OCI-LY7 (cell line): ENCODE data around the gene FHOD3. TPM values are rescaled to one million over a fixed set of nuclear protein-coding genes. Genes with fewer than 3 reads are reported as not detected.

Source experiments
- BruUV-seq: library from RNA; stranded (reverse); fragments of 400-500 nt; replicated peaks from 2 replicates; lab custom pipeline; 2021; lab: Mats Ljungman, UMichigan
- CTCF ChIA-PET: fragments of 300-600 bp; sonication (Branson Sonifier 250); formaldehyde crosslinking; loops from one replicate; lab custom pipeline; 2022; ENCODE audit warnings: antibody characterized with exemption; ENCODE audit not compliant: unreplicated experiment; lab: Charles Lee
- POLR2A ChIA-PET: fragments of 300-600 bp; sonication (Branson Sonifier 250); formaldehyde crosslinking; loops from one replicate; lab custom pipeline; 2022; ENCODE audit warnings: antibody characterized with exemption; lab: Charles Lee
- DNase-seq: peaks from one replicate; pipeline ENCODE4 v3.0.0-alpha.2; 2015; ENCODE audit warnings: low spot score
- H2AFZ ChIP-seq: fragments of 200-600 bp; sonication (generic), shearing (Covaris generic); 2 replicates; pipeline ENCODE4 v1.6.1; 2014; ENCODE audit warnings: mild to moderate bottlenecking, antibody characterized with exemption, low read length, moderate library complexity
- H3K27ac ChIP-seq: fragments of 200-600 bp; sonication (generic); 2 replicates; pipeline ENCODE4 v1.5.1; 2014; ENCODE audit warnings: mixed run types, low read depth, mild to moderate bottlenecking, moderate library complexity, low read length, inconsistent platforms; ENCODE audit not compliant: poor library complexity, severe bottlenecking
- H3K36me3 ChIP-seq: fragments of 200-600 bp; sonication (generic); 2 replicates; pipeline ENCODE4 v1.6.1; 2014; ENCODE audit warnings: mild to moderate bottlenecking, antibody characterized with exemption, low read length, moderate library complexity, mixed read lengths; ENCODE audit not compliant: insufficient read depth
- H3K4me1 ChIP-seq: fragments of 200-600 bp; sonication (generic); 2 replicates; pipeline ENCODE4 v1.5.1; 2014; ENCODE audit warnings: mild to moderate bottlenecking, low read length; ENCODE audit not compliant: insufficient read depth, poor library complexity, severe bottlenecking
- H3K4me2 ChIP-seq: fragments of 200-600 bp; sonication (generic); 2 replicates; pipeline ENCODE4 v1.6.1; 2014; ENCODE audit warnings: mild to moderate bottlenecking, low read length
- H3K4me3 ChIP-seq: fragments of 200-600 bp; sonication (generic); 2 replicates; pipeline ENCODE4 v1.5.1; 2014; ENCODE audit warnings: mild to moderate bottlenecking, low read depth, low read length; ENCODE audit not compliant: poor library complexity, severe bottlenecking
- H3K79me2 ChIP-seq: fragments of 200-600 bp; sonication (generic); 2 replicates; pipeline ENCODE4 v1.6.1; 2016; ENCODE audit warnings: low read depth, mild to moderate bottlenecking, low read length, moderate library complexity, mixed read lengths; ENCODE audit not compliant: insufficient read depth
- H3K9me2 ChIP-seq: fragments of 200-600 bp; sonication (generic); 2 replicates; pipeline ENCODE4 v1.6.1; 2016; ENCODE audit warnings: mild to moderate bottlenecking, low read length, mixed read lengths; ENCODE audit not compliant: insufficient read depth
- H3K9me3 ChIP-seq: fragments of 200-600 bp; sonication (generic); 2 replicates; pipeline ENCODE4 v1.6.1; 2014; ENCODE audit warnings: mild to moderate bottlenecking, mixed run types, low read length, mixed read lengths
- H4K20me1 ChIP-seq: fragments of 200-600 bp; sonication (generic); 2 replicates; pipeline ENCODE4 v1.6.1; 2014; ENCODE audit warnings: mild to moderate bottlenecking, antibody characterized with exemption, low read length, moderate library complexity, mixed read lengths; ENCODE audit not compliant: insufficient read depth
- EZH2phosphoT487 ChIP-seq: fragments of 200-600 bp; sonication (generic); IDR thresholded peaks from 2 replicates; pipeline ENCODE4 v1.6.1; 2018; ENCODE audit warnings: low read depth, borderline replicate concordance, mild to moderate bottlenecking, mixed run types, antibody characterized with exemption, low read length, moderate library complexity, mixed read lengths
- intact Hi-C: fragments of 100-400 bp; cut with micrococcal nuclease; formaldehyde crosslinking; loops from one replicate; pipeline ENCODE4 v1.10.0; 2022; ENCODE audit not compliant: unreplicated experiment
- total RNA-seq, 2 experiments: library from RNA; depleted of rRNA in 1 of 2; stranded (reverse); fragments of >200 nt in 1 of 2; shearing (Covaris generic) in 1 of 2; gene quantifications; 2 replicates each; pipeline ENCODE4 v1.2.3, GENCODE V29; 2014 to 2022
- TF ChIP-seq, protein P1 (sequence below): fragments of 200-600 bp; sonication (generic); conservative IDR thresholded peaks from 2 replicates; pipeline ENCODE4 v1.5.1; 2014; ENCODE audit warnings: mild to moderate bottlenecking, antibody characterized with exemption, low read length, moderate library complexity, mixed read lengths

Gene FHOD3
- total RNA-seq, 2 experiments from 2014 or later: 0.06 to 2.4 TPM

DNA sequence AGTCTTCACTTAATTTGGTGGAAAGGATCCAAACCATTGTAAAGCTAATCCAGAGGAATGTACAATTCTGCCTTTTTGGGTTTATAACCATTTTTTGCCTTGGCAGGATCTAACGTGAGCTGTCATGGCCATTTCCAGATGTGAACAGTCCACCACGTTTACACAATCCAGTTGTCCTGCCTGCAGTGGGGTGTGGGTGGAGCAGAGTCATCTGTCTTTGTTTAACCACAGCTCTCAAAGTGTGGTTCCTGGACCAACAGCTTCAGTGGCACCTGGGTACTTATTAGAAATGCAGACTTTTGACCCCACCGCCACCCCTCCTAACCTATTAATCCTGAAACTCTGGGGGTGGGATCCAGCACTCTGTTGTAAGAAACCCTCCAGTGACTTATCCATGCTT, 35.9 kb downstream of the FHOD3 start:
- H3K4me1 ChIP-seq: no peaks in the 10 kb centered on the region
- H3K27ac ChIP-seq: no peak overlapping the region
- ChIA-PET CTCF (no interaction called here), POLR2A (no interaction called here)
- H3K79me2 ChIP-seq: no peaks in the 10 kb centered on the region
- no peak overlapping the region for H3K4me2 ChIP-seq
- no peaks in the 10 kb centered on the region for H4K20me1 ChIP-seq
- no TSS peak for BruUV-seq
- no peak overlapping the region for H3K4me3 ChIP-seq
- no peak overlapping the region for H2AFZ ChIP-seq
- no peak for DNase-seq
- no peaks in the 10 kb centered on the region for H3K36me3 ChIP-seq
- intact Hi-C loops: no loop called here
- no peaks in the 10 kb centered on the region for H3K9me3 ChIP-seq
- TF ChIP-seq, protein P1, sequence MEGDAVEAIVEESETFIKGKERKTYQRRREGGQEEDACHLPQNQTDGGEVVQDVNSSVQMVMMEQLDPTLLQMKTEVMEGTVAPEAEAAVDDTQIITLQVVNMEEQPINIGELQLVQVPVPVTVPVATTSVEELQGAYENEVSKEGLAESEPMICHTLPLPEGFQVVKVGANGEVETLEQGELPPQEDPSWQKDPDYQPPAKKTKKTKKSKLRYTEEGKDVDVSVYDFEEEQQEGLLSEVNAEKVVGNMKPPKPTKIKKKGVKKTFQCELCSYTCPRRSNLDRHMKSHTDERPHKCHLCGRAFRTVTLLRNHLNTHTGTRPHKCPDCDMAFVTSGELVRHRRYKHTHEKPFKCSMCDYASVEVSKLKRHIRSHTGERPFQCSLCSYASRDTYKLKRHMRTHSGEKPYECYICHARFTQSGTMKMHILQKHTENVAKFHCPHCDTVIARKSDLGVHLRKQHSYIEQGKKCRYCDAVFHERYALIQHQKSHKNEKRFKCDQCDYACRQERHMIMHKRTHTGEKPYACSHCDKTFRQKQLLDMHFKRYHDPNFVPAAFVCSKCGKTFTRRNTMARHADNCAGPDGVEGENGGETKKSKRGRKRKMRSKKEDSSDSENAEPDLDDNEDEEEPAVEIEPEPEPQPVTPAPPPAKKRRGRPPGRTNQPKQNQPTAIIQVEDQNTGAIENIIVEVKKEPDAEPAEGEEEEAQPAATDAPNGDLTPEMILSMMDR: no peak
- no peak for TF ChIP-seq EZH2phosphoT487
- no peaks in the 10 kb centered on the region for H3K9me2 ChIP-seq

DNA sequence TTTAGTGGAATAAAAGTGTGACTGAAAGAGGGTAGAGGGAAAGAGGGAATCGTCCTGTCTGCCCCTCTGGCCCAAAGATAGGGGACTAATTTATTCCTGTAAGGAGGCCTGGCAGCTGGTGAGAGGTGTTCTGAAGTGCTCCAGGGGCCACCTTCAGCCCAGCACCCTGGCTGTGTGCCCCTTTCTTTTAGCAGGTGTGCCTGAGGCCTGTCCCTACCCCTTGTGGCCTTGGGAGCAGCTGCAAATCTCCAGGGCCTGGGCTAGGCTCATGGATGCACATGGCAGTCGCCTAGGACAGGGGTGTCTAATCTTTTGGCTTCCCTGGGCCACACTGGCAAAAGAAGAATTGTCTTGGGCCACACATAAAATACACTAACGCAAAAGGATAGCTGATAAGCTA, 37.3 kb downstream of the FHOD3 start:
- H4K20me1 ChIP-seq: no peaks in the 10 kb centered on the region
- H3K27ac ChIP-seq: no peak overlapping the region
- intact Hi-C loops: no loop called here
- no peaks in the 10 kb centered on the region for H3K9me2 ChIP-seq
- ChIA-PET POLR2A (interaction anchor here (0.6 kb wide), 1 partner anchor 33 kb away, joined by 3 read pairs; no protein-coding TSS in a partner anchor), CTCF (no interaction called here)
- H3K36me3 ChIP-seq: no peaks in the 10 kb centered on the region
- no peak for TF ChIP-seq EZH2phosphoT487
- TF ChIP-seq, protein P1: no peak
- H3K9me3 ChIP-seq: no peaks in the 10 kb centered on the region
- no TSS peak for BruUV-seq
- no peak overlapping the region for H3K4me3 ChIP-seq
- no peaks in the 10 kb centered on the region for H3K4me1 ChIP-seq
- no peak for DNase-seq
- no peak overlapping the region for H3K4me2 ChIP-seq
- no peaks in the 10 kb centered on the region for H3K79me2 ChIP-seq
- no peak overlapping the region for H2AFZ ChIP-seq

DNA sequence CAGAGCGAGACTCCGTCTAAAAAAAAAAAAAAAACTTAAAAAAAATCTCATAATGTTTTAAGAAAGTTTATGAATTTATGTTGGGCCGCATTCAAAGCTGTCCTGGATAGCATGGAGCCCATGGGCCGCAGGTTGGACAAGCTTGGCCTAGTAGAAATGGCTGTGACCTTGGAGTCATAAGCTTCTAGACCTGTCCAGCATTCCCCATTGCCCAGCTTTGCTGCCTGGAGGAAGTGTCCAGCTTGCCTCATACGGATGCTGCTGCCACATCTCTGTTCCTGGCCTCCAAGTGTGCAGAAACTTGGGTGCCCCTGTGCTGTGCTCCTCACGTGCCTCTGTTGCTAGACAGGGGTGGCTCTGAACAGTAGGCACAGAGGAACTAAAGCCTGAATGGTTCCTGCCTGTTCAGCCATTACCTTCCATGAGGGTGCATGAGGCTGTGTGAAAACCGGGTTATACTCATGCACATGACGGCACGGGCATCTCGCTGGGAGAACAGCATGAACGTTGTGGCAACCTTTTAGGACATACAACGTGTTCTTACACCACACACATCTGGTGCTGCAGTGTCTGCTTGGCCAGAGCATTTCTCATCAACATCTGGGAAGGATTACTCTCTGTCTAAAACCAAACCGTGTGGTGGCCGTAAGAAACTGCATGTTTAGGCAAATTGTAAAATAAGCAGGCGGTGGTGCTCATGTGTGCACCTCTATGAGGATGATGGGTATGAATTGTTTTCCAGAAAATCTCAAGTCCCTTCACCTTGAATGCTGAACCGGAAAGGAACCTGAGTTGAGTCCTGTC, 38.2 kb downstream of the FHOD3 start:
- Histone ChIP-seq H4K20me1 (no peaks in the 10 kb centered on the region), H3K36me3 (no peaks in the 10 kb centered on the region), H3K79me2 (no peaks in the 10 kb centered on the region), H3K9me2 (no peaks in the 10 kb centered on the region), H3K27ac (no peak overlapping the region), H3K9me3 (no peaks in the 10 kb centered on the region), H2AFZ (no peak overlapping the region), H3K4me1 (no peaks in the 10 kb centered on the region), H3K4me3 (no peak overlapping the region), H3K4me2 (no peak overlapping the region)
- ChIA-PET CTCF (no interaction called here), POLR2A (interaction anchor here (0.6 to 0.7 kb wide), 2 partner anchors 10 to 33 kb away, joined by 3 read pairs; no protein-coding TSS in a partner anchor)
- TF ChIP-seq, protein P1: no peak
- no peak for TF ChIP-seq EZH2phosphoT487
- BruUV-seq: no TSS peak
- intact Hi-C loops: no loop called here
- DNase-seq: no peak
